ENCODE measurements around the gene PTPA.
"Not testable (repeated sequence)": the region's sequence is repeated elsewhere in the genome, so short reads cannot be mapped to it uniquely, and the experiment has no call there.

PTPA gene

GRCh38 chr9:129178568-129179382 lies 67.6 kb downstream of the PTPA start:
- DNase-seq = no peak

- DNase-seq = no peak
These were observed 70.0 kb downstream of the PTPA start for GRCh38 chr9:129181246-129181645.

- DNase-seq = no peak
These were observed 70.9 kb downstream of the PTPA start for GRCh38 chr9:129182122-129182521.

- no peak for DNase-seq
These were observed 71.6 kb downstream of the PTPA start for GRCh38 chr9:129182625-129183494.

- no peak for DNase-seq
These were observed 72.4 kb downstream of the PTPA start for GRCh38 chr9:129183495-129184218.

GRCh38 chr9:129184219-129184524 lies 73.0 kb downstream of the PTPA start:
- DNase-seq = no peak

- DNase-seq = no peak
These were observed 73.4 kb downstream of the PTPA start for GRCh38 chr9:129184596-129185122.

GRCh38 chr9:129185402-129185801 lies 74.2 kb downstream of the PTPA start:
- no peak for DNase-seq

- peak; percentile 65 for DNase-seq
These were observed 74.8 kb downstream of the PTPA start for GRCh38 chr9:129185991-129186390.

- DNase-seq = no peak
These were observed 75.8 kb downstream of the PTPA start for GRCh38 chr9:129187042-129187441.

GRCh38 chr9:129189971-129190370 lies 78.8 kb downstream of the PTPA start:
- DNase-seq = not testable (repeated sequence)

- no peak for DNase-seq
These were observed 80.0 kb downstream of the PTPA start for GRCh38 chr9:129191234-129191633.

- no peak for DNase-seq
These were observed 82.4 kb downstream of the PTPA start for GRCh38 chr9:129193655-129194054.

GRCh38 chr9:129194221-129194620 lies 83.0 kb downstream of the PTPA start:
- no peak for DNase-seq

- no peak for DNase-seq
These were observed 84.4 kb downstream of the PTPA start for GRCh38 chr9:129195606-129196005.

GRCh38 chr9:129197045-129197444 lies 85.8 kb downstream of the PTPA start:
- not testable (repeated sequence) for DNase-seq

GRCh38 chr9:129197978-129198318 lies 86.7 kb downstream of the PTPA start:
- no peak for DNase-seq
